ENCODE results near the gene ESRRA. TPM values are rescaled to one million over a fixed set of nuclear protein-coding genes. Genes with fewer than 3 reads are reported as not detected.
A peak's percentile ranks its signal among the peaks of the same experiment; 100 is the strongest.

Gene ESRRA
- total and polyA plus RNA-seq, 9 of the 15 experiments (the other 6 are each of a cell fraction or from before 2014, with no cell fraction given), result 0.27 to 89.7 (median 23.7) TPM

DNA sequence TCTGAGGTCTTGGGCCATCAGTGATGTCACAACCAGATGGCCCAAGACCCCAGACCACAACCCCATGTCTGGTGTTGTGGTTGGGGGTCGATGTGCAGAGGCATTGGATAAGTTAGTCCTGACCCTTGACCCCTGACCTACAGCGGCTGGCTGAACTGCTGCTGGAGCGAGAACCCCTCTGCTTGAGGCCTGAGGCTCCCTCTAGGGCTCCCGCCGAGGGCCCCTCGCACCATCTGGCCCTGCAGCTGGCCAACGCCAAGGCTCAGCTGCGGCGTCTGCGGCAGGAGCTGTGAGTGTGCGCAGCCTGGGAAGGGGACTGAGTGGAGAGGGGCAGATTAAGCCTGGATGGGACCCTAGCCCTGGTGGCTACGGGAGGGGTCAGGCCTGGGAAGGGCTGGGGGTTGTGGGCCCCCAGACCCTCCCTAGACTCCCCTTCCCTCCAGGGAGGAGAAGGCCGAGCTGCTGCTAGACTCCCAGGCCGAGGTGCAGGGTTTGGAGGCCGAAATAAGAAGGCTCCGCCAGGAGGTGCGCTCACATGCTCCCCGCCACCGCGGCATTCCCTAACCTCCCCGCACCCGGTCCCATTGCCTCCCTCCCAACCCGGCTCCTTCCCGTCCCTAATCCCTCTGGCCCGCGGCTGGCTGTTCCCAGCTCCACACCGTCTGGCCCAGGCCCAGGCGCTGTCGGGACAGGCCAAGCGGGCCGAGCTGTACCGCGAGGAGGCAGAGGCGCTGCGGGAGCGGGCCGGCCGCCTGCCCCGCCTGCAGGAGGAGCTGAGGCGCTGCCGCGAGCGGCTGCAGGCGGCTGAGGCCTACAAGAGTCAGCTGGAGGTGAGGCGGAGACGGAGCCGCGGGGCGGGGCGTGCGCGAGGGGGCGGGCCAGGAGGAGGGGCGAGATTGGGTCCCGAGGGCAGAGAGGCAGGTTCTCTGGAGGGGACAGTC is 36.8 kb downstream of the ESRRA start (continued):
- TF ChIP-seq POLR3G (IDR thresholded peaks at IDR 0.05; ENCODE audit: extremely low read depth, insufficient read length, insufficient replicate concordance), result no peak
- TF ChIP-seq ZC3H8 (IDR thresholded peaks at IDR 0.05), result no peak
- no peak for TF ChIP-seq NR3C1 (CRISPR knock-in tag; IDR thresholded peaks at IDR 0.05)
- no peak for TF ChIP-seq NCOA1 (IDR thresholded peaks at IDR 0.05; ENCODE audit: low read depth)
- no peak for TF ChIP-seq TCFL5 (CRISPR knock-in tag; conservative IDR thresholded peaks at IDR 0.05)
- TF ChIP-seq XRCC4 (IDR thresholded peaks at IDR 0.05; ENCODE audit: extremely low read depth, insufficient read depth, insufficient read length), result no peak
- TF ChIP-seq, protein P1, sequence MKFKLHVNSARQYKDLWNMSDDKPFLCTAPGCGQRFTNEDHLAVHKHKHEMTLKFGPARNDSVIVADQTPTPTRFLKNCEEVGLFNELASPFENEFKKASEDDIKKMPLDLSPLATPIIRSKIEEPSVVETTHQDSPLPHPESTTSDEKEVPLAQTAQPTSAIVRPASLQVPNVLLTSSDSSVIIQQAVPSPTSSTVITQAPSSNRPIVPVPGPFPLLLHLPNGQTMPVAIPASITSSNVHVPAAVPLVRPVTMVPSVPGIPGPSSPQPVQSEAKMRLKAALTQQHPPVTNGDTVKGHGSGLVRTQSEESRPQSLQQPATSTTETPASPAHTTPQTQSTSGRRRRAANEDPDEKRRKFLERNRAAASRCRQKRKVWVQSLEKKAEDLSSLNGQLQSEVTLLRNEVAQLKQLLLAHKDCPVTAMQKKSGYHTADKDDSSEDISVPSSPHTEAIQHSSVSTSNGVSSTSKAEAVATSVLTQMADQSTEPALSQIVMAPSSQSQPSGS (CRISPR knock-in tag; IDR thresholded peaks at IDR 0.05), result no peak
- TF ChIP-seq, protein P2, sequence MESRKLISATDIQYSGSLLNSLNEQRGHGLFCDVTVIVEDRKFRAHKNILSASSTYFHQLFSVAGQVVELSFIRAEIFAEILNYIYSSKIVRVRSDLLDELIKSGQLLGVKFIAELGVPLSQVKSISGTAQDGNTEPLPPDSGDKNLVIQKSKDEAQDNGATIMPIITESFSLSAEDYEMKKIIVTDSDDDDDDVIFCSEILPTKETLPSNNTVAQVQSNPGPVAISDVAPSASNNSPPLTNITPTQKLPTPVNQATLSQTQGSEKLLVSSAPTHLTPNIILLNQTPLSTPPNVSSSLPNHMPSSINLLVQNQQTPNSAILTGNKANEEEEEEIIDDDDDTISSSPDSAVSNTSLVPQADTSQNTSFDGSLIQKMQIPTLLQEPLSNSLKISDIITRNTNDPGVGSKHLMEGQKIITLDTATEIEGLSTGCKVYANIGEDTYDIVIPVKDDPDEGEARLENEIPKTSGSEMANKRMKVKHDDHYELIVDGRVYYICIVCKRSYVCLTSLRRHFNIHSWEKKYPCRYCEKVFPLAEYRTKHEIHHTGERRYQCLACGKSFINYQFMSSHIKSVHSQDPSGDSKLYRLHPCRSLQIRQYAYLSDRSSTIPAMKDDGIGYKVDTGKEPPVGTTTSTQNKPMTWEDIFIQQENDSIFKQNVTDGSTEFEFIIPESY (CRISPR knock-in tag; IDR thresholded peaks at IDR 0.05), result peak; percentile 98
- no peak for TF ChIP-seq MED1 (CRISPR knock-in tag; IDR thresholded peaks at IDR 0.05; ENCODE audit: borderline replicate concordance)
- 0 out of 2 replicates have a peak, but pooled peaks have one; percentile 48 for TF ChIP-seq ZBED1 (IDR thresholded peaks at IDR 0.05)
- TF ChIP-seq GABPA (tag; conservative IDR thresholded peaks at IDR 0.05; ENCODE audit: low read depth), result no peak
- TF ChIP-seq SMAD2 (IDR thresholded peaks at IDR 0.05; ENCODE audit: low read depth, low read length), result no peak
- TF ChIP-seq ZKSCAN1 (IDR thresholded peaks at IDR 0.05; ENCODE audit: low read depth, low read length), result no peak
- TF ChIP-seq, protein P3, sequence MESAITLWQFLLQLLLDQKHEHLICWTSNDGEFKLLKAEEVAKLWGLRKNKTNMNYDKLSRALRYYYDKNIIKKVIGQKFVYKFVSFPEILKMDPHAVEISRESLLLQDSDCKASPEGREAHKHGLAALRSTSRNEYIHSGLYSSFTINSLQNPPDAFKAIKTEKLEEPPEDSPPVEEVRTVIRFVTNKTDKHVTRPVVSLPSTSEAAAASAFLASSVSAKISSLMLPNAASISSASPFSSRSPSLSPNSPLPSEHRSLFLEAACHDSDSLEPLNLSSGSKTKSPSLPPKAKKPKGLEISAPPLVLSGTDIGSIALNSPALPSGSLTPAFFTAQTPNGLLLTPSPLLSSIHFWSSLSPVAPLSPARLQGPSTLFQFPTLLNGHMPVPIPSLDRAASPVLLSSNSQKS (CRISPR knock-in tag; IDR thresholded peaks at IDR 0.05), result no peak
- 0 out of 2 replicates have a peak, but pooled peaks have one; percentile 49 for TF ChIP-seq NBN (IDR thresholded peaks at IDR 0.05; ENCODE audit: low read depth)
- no peak for TF ChIP-seq ZC3H11A (IDR thresholded peaks at IDR 0.05; ENCODE audit: low read depth, low read length)
- no peak for TF ChIP-seq TAF7 (tag; IDR thresholded peaks at IDR 0.05)
- TF ChIP-seq ZNF583 (CRISPR knock-in tag; IDR thresholded peaks at IDR 0.05), result 0 out of 2 replicates have a peak, but pooled peaks have one; percentile 15
- TF ChIP-seq, protein P4, sequence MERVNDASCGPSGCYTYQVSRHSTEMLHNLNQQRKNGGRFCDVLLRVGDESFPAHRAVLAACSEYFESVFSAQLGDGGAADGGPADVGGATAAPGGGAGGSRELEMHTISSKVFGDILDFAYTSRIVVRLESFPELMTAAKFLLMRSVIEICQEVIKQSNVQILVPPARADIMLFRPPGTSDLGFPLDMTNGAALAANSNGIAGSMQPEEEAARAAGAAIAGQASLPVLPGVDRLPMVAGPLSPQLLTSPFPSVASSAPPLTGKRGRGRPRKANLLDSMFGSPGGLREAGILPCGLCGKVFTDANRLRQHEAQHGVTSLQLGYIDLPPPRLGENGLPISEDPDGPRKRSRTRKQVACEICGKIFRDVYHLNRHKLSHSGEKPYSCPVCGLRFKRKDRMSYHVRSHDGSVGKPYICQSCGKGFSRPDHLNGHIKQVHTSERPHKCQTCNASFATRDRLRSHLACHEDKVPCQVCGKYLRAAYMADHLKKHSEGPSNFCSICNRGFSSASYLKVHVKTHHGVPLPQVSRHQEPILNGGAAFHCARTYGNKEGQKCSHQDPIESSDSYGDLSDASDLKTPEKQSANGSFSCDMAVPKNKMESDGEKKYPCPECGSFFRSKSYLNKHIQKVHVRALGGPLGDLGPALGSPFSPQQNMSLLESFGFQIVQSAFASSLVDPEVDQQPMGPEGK (CRISPR knock-in tag; IDR thresholded peaks at IDR 0.05; ENCODE audit: borderline replicate concordance), result no peak
- TF ChIP-seq BRCA1 (IDR thresholded peaks at IDR 0.05), result no peak
- TF ChIP-seq BRCA1 (CRISPR knock-in tag; IDR thresholded peaks at IDR 0.05), result no peak
- TF ChIP-seq NR2F6 (CRISPR knock-in tag; IDR thresholded peaks at IDR 0.05), result no peak
